Measurements from ENCODE around the gene SMIM35. TPM values are rescaled to one million over a fixed set of nuclear protein-coding genes. Genes with fewer than 3 reads are reported as not detected.
A peak's percentile ranks its signal among the peaks of the same experiment; 100 is the strongest.

SMIM35 gene
- total RNA-seq, 1 experiment from 2014 or later = not detected

- DNase-seq (ENCODE audit: low read depth) = peak; percentile 43
These were observed 22.5 kb upstream of the SMIM35 start for GRCh38 chr11:118109231-118109630.

DNA sequence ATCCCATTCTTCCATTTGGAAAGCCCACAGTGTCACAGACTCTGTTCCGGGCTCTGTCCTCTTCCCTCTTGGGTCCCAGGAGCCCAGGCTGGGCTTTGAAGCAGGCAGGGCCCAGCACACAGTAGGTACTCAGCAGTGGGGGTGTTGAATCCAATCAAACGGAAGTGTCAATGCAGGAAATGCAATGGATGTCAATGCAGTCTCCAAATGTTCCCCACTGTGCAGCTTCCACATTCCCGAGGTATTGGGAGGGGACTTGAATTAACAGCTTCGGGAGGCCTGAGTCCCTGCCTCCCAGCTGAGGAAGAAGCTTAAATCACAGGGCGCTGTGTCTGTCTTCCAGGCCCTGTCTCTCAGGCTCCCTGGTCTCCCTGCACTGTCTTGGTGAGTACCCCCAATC lies 21.8 kb upstream of the SMIM35 start:
- no peak for DNase-seq (ENCODE audit: low read depth)

- peak; percentile 55 for DNase-seq (ENCODE audit: low read depth)
These were observed 20.1 kb upstream of the SMIM35 start for GRCh38 chr11:118106789-118107335.

- no peak for DNase-seq (ENCODE audit: low read depth)
These were observed 19.0 kb upstream of the SMIM35 start for GRCh38 chr11:118105657-118106305.

DNA sequence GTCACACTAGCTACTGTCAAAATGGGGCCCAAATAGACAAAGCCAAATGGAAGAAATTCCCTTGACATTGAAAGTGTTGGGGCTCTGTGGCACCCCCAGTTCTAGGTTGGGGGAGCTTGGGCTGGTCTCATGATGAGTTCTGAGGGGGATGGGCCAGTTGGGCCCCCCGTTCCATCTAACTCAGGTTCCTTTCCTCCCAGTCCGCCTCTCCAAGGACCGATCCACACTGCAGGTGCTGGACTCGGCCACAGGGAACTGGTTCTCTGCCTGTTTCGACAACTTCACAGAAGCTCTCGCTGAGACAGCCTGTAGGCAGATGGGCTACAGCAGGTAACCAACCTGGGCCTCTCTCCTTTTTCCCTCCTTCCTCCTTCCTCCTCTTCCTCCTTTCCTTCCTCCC lies 17.7 kb upstream of the SMIM35 start:
- DNase-seq (ENCODE audit: low read depth) = no peak

DNA sequence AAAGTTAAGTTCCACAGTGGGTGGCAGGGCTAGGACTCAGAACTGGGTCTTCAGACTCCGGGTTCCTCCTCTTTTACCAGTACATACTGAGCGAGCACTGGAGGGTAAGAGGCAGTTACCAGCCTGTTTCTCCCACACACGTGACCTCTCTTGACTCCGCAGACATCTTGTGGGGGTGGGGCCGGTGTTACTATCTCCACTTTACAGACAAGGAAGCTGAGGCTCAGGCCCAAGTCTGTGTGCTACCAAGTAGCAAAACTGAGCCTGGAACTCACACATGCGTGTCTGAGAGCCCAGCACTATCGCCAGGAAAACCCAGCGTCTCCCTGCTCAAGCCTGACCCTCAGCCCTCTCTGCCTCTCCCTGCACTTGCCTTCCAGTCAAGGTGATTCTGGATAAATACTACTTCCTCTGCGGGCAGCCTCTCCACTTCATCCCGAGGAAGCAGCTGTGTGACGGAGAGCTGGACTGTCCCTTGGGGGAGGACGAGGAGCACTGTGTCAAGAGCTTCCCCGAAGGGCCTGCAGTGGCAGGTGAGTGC lies 16.0 kb upstream of the SMIM35 start:
- DNase-seq (ENCODE audit: low read depth) = no peak

- DNase-seq (ENCODE audit: low read depth) = no peak
These were observed 14.0 kb upstream of the SMIM35 start for GRCh38 chr11:118100691-118101232.

DNA sequence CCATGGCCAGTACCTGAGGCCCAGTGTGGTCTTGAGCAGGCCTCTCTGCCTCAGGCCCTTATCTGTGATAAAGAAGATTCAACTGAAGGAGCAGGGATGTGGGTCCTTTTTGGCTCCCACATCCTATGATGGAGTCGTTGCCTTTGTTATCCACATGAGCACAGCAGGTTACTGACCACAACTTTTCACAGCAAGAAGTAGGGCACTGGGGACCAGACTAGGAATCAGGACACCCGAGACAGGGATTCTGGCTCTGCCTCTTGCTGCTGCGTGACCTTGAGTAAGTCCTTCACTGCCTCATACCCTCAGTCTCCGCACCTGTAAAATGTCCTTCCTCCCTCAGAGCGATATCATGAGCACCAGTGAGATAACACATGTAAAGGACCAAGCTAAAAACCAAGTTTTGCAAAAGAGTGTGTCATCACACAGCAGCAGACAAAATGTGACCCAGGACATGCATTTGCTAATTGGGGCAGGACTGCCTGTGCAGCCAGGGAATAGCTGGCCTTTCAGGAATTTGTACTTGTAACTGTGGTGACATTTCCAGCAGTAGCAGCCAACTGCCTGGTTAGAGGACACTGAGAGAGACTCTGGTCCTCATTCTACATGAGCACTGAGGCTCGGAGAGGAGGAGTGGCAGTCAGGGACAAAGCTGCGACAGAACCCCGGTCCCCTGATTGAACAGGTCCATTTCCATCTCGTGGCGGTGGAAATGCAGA lies 13.2 kb upstream of the SMIM35 start:
- DNase-seq (ENCODE audit: low read depth) = no peak

DNA sequence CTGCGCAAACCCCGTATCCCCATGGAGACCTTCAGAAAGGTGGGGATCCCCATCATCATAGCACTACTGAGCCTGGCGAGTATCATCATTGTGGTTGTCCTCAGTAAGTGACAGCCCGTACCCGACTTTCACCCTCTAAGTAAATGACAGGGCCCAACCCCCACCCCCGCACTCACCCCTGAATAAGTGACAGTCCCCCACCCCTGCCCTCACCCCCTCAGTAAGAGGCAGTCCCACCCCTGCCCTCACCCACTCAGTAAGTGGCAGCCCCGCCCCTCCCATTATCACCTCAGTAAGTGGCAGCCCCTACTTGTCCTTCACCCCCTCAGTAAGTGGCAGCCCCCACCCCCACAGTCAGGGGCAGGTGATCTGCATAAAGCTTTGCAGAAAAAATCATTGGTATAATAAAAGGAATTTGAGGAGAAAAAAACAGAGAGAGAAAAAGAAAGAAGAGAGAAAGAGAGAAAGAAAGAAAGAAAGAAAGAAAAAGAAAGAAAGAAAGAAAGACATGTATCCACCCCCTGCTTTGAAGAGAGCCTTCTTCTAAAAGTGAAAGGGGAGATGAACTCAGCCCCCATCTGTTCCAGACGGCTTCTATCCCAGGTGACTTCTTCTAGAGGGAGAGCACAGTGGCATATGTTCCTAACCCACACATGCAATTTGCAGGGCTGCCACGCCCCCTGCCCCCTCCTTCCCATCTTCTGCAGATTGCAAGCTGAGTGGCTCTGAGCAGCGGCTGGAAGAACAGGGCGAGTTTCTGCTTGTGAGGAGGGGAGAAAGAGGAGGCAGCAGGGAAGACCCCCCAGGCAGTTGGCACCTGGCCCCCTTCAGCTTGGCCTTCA lies 12.5 kb upstream of the SMIM35 start:
- no peak for DNase-seq (ENCODE audit: low read depth)

- no peak for DNase-seq (ENCODE audit: low read depth)
These were observed 9.2 kb upstream of the SMIM35 start for GRCh38 chr11:118095967-118096367.

- DNase-seq (ENCODE audit: low read depth) = no peak
These were observed 8.7 kb upstream of the SMIM35 start for GRCh38 chr11:118095493-118095892.

GRCh38 chr11:118092907-118093571 lies 6.3 kb upstream of the SMIM35 start:
- no peak for DNase-seq (ENCODE audit: low read depth)

DNA sequence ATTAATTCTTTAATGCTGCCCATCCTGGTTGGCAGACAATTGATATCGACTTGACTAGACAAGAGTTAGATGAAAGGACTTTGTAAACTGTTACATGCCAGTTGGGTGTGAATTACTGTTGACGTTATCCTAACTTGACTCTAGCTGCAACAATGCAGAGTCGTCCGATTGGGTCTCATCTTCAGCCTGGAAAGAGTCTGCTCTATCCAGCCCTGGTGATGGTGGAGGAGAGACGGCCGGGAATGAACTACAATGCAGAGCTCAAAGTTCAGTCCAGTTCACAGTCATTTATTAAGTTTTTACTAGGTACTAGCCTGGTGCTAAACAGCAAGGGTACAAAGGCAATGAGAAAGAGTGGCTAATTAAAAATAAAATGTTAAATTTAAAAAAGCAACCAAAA lies 4.9 kb upstream of the SMIM35 start:
- DNase-seq (ENCODE audit: low read depth) = no peak

DNA sequence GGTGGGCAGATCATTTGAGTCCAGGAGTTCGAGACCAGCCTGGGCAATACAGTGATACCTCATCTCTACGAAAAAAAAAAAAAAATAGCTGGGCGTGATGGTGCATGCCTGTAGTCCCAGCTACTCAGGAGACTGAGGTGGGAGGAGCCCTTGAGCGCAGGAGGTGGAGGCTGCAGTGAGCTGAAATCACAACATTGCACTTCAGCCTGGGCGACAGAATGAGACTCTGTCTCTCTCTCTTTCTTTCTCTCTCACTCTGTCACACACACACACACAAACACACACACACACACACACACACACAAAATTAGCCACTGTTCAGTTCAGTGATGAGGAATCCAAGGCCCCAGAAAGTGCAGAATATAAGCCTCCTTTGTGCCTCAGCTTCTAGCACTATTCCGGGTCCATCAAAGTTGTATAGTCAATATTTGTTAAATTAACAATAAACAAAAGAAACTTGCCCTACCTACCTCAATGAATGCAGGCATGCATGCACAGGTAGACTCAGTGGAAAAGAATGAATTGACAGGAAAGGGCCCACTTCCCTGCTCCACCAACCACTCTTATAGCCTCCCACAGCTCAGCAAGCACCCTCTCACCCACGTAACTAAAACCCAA lies 3.9 kb upstream of the SMIM35 start:
- DNase-seq (ENCODE audit: low read depth) = no peak

DNA sequence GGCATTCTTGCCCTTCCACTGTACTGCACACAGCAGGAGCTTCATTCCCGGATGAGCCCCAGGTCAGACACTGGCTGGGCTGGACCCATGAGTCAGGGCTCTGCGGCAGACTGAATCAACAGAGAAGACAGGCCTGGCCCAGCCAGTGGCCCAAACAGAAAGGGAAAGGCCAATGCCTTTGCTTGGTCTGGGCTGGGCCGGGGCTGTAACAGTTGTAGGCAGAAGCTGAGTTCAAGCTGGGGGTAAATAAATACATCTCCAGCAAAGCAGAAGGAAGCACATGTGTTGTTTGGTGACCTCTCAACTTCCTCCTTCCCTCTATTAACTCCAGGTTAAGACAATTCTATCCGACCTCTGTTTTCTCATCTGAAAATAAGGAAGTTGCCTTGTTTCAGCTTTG lies 1.8 kb upstream of the SMIM35 start:
- peak; percentile 32 for DNase-seq (ENCODE audit: low read depth)

DNA sequence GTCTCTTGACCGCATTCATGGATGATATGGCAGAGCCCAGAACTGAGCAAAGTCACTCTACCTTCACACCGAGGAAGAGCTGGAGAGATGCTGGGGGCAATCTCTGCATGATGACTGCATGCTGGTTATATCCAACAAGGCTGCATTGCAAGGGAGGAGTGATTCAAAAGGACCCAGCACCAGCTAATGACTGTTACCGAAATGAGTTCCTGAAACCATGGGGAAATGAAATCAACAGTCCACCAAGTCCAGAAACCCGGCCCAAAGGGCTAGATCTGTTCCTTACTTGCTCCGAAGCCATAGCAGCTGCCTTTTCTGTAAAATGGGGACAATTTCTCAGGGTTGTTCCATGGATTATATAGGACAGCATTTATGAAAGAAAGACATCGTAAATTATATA lies 1.2 kb upstream of the SMIM35 start:
- DNase-seq (ENCODE audit: low read depth) = no peak

GRCh38 chr11:118084656-118085055 lies 2.1 kb downstream of the SMIM35 start:
- DNase-seq (ENCODE audit: low read depth) = no peak

DNA sequence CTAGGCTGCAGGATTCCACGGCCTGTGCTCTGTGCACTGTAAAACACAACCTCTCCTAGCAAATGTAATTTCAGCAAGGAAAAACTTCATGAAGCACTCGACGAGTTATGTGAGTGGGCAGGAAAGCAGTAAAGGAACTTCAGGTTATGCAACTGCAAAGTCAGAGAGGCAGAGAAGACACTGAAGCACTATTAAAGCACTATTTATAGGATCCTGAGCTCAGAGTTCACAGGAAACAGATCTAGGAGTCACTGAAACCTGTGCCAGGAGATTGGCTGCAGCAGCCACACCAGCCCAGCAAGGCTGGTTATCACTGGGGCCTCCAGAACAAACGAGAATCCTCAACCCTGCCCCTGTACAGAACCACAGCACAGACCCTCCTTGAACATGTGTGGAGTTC lies 2.5 kb downstream of the SMIM35 start:
- DNase-seq (ENCODE audit: low read depth) = no peak

DNA sequence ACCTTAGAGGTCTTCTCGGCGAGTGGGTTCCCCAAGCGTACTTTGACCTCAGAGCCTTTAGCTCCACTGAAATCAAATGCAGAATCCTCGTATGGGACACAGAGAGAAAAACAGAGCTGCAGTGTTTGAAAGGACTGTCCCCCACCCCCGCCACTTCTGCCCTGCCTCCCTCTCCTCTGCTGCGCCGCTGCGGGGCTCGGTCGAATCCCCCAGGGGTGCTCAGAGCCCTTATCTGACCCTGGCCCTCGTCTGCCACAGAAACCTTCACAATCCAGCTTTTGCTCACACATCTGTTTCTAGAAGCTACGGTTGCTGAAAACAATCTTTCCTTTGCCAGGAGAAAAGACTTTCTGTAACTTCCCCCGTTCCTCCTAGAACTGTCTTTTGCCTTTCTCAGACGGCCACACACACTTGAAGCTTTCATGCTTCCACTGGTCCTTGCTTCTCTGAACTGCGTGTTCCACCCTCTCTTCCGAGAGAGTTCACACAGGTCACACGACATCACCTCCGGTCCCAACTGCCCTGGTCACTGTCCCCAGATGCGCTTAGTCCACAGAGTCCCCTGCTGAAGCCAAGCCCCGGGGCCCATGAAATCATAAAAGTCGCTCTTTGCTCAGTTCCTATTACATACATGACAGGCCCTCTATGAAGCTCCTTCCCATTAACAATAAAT lies 3.7 kb downstream of the SMIM35 start:
- DNase-seq (ENCODE audit: low read depth) = no peak

- peak; percentile 12 for DNase-seq (ENCODE audit: low read depth)
These were observed 5.4 kb downstream of the SMIM35 start for GRCh38 chr11:118081241-118081958.

All from M059J (cell line).